ENCODE measurements around the gene ADAT3.

Gene ADAT3

GRCh38 chr19:1859331-1859781, 45.8 kb upstream of the ADAT3 start (continued):
- no peak for TF ChIP-seq ZNF692 (tag by site-specific recombination; IDR thresholded peaks at IDR 0.05)
- no peak for TF ChIP-seq PRDM4 (tag by site-specific recombination; IDR thresholded peaks at IDR 0.05)
- TF ChIP-seq ZNF302 (tag by site-specific recombination; IDR thresholded peaks at IDR 0.05; ENCODE audit: low read depth) = no peak
- no peak for TF ChIP-seq ZNF398 (tag by site-specific recombination; IDR thresholded peaks at IDR 0.05)
- TF ChIP-seq ZNF610 (tag by site-specific recombination; IDR thresholded peaks at IDR 0.05; ENCODE audit: borderline replicate concordance) = no peak
- 0 out of 2 replicates have a peak, but pooled peaks have one; percentile 29 for TF ChIP-seq SP3 (tag by site-specific recombination; IDR thresholded peaks at IDR 0.05)
- peak; percentile 79 for TF ChIP-seq IKZF3 (tag by site-specific recombination; IDR thresholded peaks at IDR 0.05)
- peak; percentile 83 for TF ChIP-seq KLF1 (tag by site-specific recombination; IDR thresholded peaks at IDR 0.05)
- TF ChIP-seq ZNF510 (tag by site-specific recombination; IDR thresholded peaks at IDR 0.05; ENCODE audit: insufficient replicate concordance) = no peak
- no peak for TF ChIP-seq ZBTB20 (tag by site-specific recombination; IDR thresholded peaks at IDR 0.05)
- TF ChIP-seq ZNF768 (tag by site-specific recombination; IDR thresholded peaks at IDR 0.05) = no peak; the same call in 1 of the 2 replicates
- TF ChIP-seq SETDB1 (IDR thresholded peaks at IDR 0.05; ENCODE audit: insufficient read length, low read length) = no peak
- no peak for TF ChIP-seq BCL11B (tag by site-specific recombination; IDR thresholded peaks at IDR 0.05; ENCODE audit: low read depth)
- no peak for TF ChIP-seq ZNF529 (tag by site-specific recombination; IDR thresholded peaks at IDR 0.05; ENCODE audit: insufficient replicate concordance)
- no peak for TF ChIP-seq ZNF747 (tag by site-specific recombination; IDR thresholded peaks at IDR 0.05)
- no peak for TF ChIP-seq PRDM2 (tag by site-specific recombination; IDR thresholded peaks at IDR 0.05; ENCODE audit: borderline replicate concordance)
- no peak for TF ChIP-seq ZNF561 (tag by site-specific recombination; IDR thresholded peaks at IDR 0.05; ENCODE audit: borderline replicate concordance)
- TF ChIP-seq YY1 (tag by site-specific recombination; IDR thresholded peaks at IDR 0.05) = no peak
- no peak for TF ChIP-seq ZNF530 (tag by site-specific recombination; IDR thresholded peaks at IDR 0.05; ENCODE audit: low read depth)
- TF ChIP-seq ZNF248 (tag by site-specific recombination; IDR thresholded peaks at IDR 0.05) = no peak
- no peak for TF ChIP-seq ZNF585B (tag by site-specific recombination; IDR thresholded peaks at IDR 0.05)
- no peak for TF ChIP-seq ZNF548 (tag by site-specific recombination; IDR thresholded peaks at IDR 0.05)
- no peak for TF ChIP-seq ZNF280C (tag by site-specific recombination; IDR thresholded peaks at IDR 0.05)
- no peak for TF ChIP-seq ZNF148 (tag by site-specific recombination; IDR thresholded peaks at IDR 0.05; ENCODE audit: borderline replicate concordance)
